ENCODE results near the gene SCAI.
"Not testable (repeated sequence)": the region's sequence is repeated elsewhere in the genome, so short reads cannot be mapped to it uniquely, and the experiment has no call there.

The SCAI gene

GRCh38 chr9:125106285-125106893 lies 36.9 kb downstream of the SCAI start:
- no peak for DNase-seq (ENCODE audit: low spot score)

DNA sequence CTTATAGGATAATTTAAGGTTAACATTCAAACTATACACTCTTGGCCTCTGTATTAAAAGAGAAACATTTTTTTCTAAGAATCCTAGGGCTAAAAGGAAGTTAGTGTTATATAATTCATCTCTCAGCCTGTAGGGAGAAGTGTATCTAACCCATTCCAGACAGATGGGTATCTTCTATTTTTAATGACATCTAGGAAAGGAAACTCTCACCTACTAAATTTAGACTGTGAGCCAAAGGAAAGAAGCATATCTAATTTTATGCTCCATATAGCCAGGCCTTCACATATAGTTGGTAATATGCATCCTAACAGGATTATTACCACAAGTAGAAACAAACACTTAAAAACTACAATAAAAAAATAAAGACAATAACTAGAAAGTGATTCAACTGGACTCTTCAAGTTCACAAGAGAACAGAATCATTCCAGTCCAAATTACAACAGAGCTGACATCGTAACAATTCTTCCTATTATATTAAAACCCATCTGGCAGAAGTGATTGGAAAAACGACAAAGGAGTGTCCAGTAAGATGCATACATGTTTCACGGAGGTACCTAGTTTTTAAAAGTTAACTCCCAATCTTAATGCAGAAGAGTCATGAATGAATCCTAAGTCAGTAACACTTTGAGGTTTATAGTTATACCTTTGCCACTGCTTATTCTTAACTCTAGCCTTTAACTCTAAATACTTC lies 39.4 kb downstream of the SCAI start:
- DNase-seq (ENCODE audit: low spot score): no peak

DNA sequence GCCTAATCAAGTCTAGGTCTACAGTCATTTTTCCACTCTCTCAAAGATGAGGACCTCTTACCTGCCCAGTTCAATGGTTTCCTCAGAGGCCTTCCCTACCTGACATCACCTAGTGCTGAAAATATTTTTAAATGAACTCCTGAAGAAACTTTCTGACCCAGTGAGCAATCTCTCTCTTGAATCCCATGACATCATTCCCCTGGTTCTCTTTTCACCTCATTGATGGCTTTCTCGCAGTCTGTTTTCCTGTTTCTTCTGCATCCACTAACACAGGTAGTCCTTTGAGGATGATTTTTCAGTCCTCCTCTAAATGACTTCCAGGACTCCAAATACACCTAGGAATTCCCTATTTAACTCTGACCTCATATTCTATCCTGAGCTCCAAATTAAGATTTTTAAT lies 40.3 kb downstream of the SCAI start:
- DNase-seq (ENCODE audit: low spot score): no peak

DNA sequence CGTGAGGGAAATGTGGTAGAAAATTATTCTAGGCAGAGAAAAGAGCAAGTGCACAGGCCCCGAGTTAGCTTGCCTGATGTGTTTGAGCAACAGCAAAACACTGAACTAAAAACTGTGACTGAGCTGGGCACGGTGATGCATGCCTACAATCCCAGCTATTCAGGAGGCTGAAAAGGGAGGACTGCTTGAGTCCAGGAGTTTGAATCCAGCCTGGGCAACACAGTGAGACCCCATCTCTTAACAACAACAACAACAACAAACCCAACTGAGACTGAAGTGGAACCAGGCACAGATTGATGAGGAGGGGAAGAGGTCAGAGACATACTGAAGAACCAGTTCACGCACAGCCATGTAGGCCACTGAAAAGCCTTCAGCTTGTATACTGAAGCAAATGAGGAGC lies 42.5 kb downstream of the SCAI start:
- no peak for DNase-seq (ENCODE audit: low spot score)

GRCh38 chr9:125099816-125100215 lies 43.5 kb downstream of the SCAI start:
- no peak for DNase-seq (ENCODE audit: low spot score)

DNA sequence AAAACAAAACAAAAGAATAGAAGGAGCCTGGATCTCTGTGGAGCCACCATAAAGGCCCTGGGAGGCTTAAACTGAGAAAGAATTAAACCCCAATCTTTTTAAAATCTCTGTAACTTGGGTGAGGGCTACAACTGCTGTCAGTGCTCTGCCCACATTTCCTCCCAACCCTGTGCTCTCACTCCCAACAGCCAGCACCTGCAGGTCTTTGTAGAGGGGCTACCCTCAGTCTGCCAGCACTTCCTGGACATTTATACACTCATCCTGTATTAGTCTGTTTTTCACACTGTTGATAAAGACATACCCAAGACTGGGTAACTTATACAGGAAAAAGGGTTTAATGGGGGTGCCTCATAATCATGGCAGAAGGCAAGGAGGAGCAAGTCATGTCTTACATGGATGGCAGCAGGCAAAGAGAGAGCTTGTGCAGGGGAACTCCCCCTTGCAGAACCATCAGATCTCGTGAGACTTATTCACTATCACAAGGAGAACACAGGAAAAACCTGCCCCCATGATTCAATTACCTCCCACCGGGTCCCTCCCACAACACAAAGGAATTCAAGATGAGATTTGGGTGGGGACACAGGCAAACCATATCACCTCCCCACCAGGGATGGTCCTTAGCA lies 47.4 kb downstream of the SCAI start:
- DNase-seq (ENCODE audit: low spot score): no peak

DNA sequence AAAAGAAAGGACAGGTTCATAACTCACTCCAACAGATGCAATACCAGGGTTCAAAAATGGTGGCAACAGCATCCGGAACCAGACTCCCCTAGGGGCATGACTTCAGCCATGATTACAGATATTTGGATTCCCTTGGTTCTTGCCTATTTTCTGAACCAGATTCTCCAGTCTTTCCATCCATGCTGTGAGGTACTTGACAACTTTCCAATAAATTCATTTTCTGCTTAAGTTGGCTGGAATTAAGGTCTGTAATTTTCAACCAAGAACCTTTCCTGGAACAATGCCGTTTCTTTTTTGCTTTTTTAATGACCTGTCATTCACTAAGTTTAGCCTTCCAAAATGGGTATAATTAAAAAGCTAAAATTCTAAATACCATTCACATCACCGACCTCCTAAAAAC lies 52.2 kb downstream of the SCAI start:
- no peak for DNase-seq (ENCODE audit: low spot score)

- DNase-seq (ENCODE audit: low spot score): no peak
Observed at GRCh38 chr9:125089331-125089730, 54.0 kb downstream of the SCAI start.

GRCh38 chr9:125088752-125089151 lies 54.6 kb downstream of the SCAI start:
- DNase-seq (ENCODE audit: low spot score): no peak

DNA sequence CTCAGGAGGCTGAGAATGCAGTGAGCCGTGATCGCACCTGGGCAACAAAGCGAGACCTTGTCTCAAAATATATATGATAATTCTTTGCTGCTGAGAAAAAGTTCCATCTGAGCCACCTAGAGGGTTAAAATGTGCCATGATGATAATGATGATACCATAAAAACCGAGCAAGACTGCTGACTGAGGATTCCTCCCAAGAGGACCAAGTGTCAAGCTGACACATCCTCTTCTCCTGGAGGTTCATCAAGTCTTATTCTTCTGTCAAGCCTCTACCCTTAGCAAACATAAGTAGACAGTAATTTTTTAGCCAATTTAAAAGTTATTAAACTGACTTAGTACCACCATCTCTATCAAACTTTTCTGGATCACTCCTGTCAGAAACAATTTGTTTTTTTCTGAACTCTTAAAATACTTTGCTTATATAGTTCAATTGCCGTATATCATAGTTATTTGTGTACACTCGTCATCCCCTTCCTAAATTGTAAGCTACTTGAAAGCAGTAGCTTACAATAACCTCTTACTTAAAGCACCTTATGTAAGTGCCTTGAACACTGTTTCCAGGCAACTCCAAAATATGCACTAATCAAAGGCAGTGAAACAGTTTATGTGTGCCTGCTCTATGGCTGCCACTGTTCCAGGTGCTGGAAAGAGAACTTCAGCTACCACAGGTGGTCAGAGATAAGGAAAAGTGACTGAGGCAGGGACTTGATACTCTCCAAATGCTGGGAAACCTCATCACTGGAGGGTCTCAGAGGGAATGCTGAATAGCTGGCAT lies 57.4 kb downstream of the SCAI start:
- DNase-seq (ENCODE audit: low spot score): no peak

DNA sequence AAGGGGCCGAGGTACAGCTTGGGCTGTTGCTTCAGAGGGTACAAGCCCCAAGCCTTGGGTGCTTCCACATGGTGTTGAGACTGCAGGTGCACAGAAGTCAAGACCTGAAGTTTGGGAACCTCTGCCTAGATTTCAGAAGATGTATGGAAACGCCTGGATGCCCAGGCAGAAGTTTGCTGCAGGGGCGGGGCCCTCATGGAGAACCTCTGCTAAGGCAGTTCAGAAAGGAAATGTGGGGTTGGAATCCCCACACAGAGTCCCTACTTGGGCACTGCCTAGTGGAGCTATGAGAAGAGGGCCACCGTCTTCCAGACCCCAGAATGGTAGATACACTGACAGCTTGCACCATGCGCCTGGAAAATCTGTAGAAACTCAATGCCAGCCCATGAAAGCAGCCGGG lies 61.1 kb downstream of the SCAI start:
- not testable (repeated sequence) for DNase-seq (ENCODE audit: low spot score)

DNA sequence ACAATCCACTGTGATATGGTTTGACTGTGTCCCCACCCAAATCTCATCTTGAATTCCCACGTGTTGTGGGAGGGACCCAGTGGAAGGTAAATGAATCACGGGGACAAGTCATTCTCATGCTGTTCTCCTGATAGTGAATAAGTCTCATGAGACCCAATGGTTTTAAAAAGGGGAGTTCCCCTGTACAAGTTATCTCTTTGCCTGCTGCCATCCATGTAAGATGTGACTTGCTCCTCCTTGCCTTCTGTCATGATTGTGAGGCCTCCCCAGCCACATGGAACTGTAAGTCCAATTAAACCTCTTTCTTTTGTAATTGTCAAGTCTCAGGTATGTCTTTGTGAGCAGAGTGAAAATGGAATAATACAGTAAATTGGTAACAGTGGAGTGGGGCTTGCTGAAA lies 62.5 kb downstream of the SCAI start:
- DNase-seq (ENCODE audit: low spot score): not testable (repeated sequence)

DNA sequence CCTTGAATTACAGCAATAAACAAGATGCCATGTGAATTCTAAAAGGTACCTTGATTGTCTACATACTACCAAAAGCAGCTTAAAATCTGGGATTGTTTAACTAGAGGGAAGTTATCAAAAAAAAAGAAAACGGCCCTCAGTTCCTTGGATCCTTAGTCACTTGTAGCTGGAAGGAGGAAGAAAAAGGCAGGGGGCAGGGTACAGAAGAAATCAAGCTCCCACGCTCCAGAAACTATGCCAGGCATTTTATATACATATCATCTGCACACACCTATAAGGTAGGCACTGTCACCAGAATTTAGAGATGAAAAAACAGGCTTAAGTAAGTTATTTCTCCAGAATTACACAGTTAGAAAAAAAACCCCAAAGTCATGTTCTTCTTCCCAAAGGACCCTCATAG lies 63.4 kb downstream of the SCAI start:
- no peak for DNase-seq (ENCODE audit: low spot score)

DNA sequence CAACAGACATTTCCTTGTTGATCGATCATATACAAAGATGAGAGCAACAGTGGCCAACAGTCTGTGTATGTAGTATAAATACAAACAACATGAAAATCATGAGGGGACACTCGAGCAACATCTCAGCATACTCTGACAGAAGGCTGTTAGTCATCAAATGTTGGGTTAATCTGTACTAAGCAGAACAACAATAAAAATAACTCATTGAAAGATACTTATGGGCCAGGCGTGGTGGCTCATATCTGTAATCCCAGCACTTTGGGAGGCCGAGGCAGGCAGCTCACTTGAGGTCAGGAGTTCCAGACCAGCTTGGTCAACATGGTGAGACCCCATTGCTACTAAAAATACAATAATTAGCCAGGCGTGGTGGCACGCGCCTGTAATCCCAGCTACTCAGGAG lies 67.3 kb downstream of the SCAI start:
- DNase-seq (ENCODE audit: low spot score): no peak

- DNase-seq (ENCODE audit: low spot score): peak; percentile 20
Observed at GRCh38 chr9:125074976-125075375, 68.4 kb downstream of the SCAI start.

DNA sequence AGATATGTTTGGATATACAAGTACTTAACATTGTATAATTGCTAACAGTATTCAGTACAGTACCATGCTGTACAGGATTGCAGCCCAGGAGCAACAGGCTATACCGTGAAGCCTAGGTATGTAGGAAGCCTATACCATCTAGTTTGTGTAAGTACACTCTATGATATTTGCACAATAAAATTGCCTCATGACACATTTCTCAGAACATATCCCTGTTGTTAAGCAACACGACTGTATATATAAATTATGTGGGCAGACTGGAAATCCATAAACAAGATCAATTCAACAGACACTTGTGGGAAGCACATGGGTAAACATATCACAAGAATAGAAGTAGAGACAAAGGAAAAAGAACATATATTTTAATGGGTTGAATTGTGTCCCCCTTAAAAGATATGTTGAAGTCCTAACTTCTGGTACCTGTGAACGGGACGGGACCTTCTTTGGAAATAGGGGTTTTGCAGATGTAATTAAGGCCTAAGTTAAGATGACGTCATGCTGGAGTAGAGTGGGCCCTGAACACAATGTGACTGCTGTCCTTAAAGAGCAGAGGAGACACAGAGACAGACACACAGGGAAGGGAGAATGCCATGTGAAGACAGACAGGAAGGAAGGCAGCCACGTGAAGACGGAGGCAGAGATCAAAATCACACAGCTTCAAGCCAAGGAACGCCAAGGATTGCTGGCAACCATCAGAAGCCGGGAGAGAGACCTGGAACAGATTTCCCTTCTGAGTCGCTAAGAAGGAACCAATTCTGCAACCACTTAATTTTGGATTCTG lies 76.3 kb downstream of the SCAI start:
- peak; percentile 23 for DNase-seq (ENCODE audit: low spot score)

DNA sequence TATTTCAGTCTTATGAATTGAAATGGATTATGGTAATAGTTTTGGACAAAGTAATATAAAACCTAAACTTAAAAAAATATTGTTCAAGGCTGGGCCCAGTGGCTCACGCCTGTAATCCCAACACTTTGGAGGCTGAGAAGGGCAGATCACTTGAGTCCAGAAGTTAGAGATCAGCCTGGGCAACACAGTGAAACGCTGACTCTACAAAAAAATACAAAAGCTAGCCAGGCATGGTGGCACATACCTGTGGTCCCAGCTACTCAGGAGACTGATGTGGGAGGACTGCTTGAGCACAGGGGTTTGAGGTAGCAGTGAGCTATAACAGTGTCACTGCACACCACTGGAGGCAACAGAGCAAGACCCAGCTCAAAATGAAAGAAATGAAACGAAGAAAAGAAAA lies 81.9 kb downstream of the SCAI start:
- DNase-seq (ENCODE audit: low spot score): no peak

- peak; percentile 25 for DNase-seq (ENCODE audit: low spot score)
Observed at GRCh38 chr9:125049212-125050049, 93.9 kb downstream of the SCAI start.

GRCh38 chr9:125043631-125044030 lies 99.7 kb downstream of the SCAI start:
- DNase-seq (ENCODE audit: low spot score): no peak

GRCh38 chr9:125043148-125043547 lies 100.2 kb downstream of the SCAI start:
- no peak for DNase-seq (ENCODE audit: low spot score)

DNA sequence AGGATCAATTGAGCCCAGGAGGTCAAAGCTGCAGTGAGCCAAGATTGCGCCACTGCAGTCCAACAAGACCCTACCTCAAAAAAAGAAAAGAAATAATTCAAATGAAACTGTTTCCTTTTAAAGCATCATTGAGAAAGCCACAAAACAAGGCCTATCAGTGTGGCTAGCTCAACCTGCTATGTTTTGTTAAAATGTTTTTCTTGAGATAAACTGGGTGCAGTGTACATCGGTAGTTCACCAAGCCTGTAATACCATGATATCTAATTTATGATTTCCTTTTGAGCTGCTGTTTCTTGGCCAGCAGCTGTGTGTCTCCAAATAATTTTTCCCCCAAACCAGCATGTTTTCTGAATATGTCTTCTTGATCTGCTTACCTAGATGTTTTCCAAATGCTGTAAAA lies 105.2 kb downstream of the SCAI start:
- DNase-seq (ENCODE audit: low spot score): no peak
